PC-3 (cell line): ENCODE data around the gene CCDC13. TPM values are rescaled to one million over a fixed set of nuclear protein-coding genes. Genes with fewer than 3 reads are reported as not detected.

Experiments
- ATAC-seq: fragments of 200-7000 bp; cut with Tn5 transposase; 2 replicates; pipeline ENCODE4 v1.9.1; 2020; ENCODE audit warnings: mild to moderate bottlenecking, moderate library complexity
- BruUV-seq: library from RNA; stranded (reverse); fragments of 400-500 nt; replicated peaks from 2 replicates; lab custom pipeline; 2021; lab: Mats Ljungman, UMichigan
- CTCF ChIA-PET: fragments of 300-600 bp; sonication (Branson Sonifier 250); formaldehyde crosslinking; loops from one replicate; lab custom pipeline; 2022; ENCODE audit warnings: antibody characterized with exemption; lab: Charles Lee
- POLR2A ChIA-PET: fragments of 300-600 bp; sonication (Branson Sonifier 250); formaldehyde crosslinking; loops from one replicate; lab custom pipeline; 2022; ENCODE audit warnings: antibody characterized with exemption; ENCODE audit not compliant: unreplicated experiment; lab: Charles Lee
- DNase-seq: peaks from one replicate; pipeline ENCODE4 v3.0.0-alpha.2; 2015
- H2AFZ ChIP-seq: fragments of 300-600 bp; sonication (generic); 2 replicates; pipeline ENCODE4 v1.6.0; 2016; ENCODE audit warnings: antibody characterized with exemption, low read length
- H3F3A ChIP-seq: fragments of 300-600 bp; sonication (generic); one replicate; pipeline ENCODE4 v1.6.0; 2017; ENCODE audit warnings: antibody characterized with exemption, low read length, control low read depth, mild to moderate bottlenecking; ENCODE audit not compliant: unreplicated experiment
- H3K27ac ChIP-seq: fragments of 300-600 bp; sonication (generic); 2 replicates; pipeline ENCODE4 v1.5.1; 2016; ENCODE audit warnings: mild to moderate bottlenecking, low read length
- H3K27me3 ChIP-seq: fragments of 300-600 bp; sonication (generic); 2 replicates; pipeline ENCODE4 v1.6.1; 2016; ENCODE audit warnings: low read length, mixed read lengths
- H3K36me3 ChIP-seq: fragments of 300-600 bp; sonication (generic); 2 replicates; pipeline ENCODE4 v1.6.1; 2016; ENCODE audit warnings: low read depth, mixed run types, low read length, mixed read lengths
- H3K4me1 ChIP-seq: fragments of 300-600 bp; sonication (generic); 2 replicates; pipeline ENCODE4 v1.5.1; 2016; ENCODE audit warnings: low read length; ENCODE audit not compliant: insufficient read depth
- H3K4me2 ChIP-seq: fragments of 300-600 bp; sonication (generic); 2 replicates; pipeline ENCODE4 v1.6.0; 2016; ENCODE audit warnings: low read length
- H3K4me3 ChIP-seq: fragments of 300-600 bp; sonication (generic); 2 replicates; pipeline ENCODE4 v1.5.1; 2016; ENCODE audit warnings: mild to moderate bottlenecking, low read length, mixed read lengths
- H3K79me2 ChIP-seq: fragments of 300-600 bp; sonication (generic); 2 replicates; pipeline ENCODE4 v1.6.1; 2017; ENCODE audit warnings: low read length, mixed read lengths
- H3K9ac ChIP-seq: fragments of 300-600 bp; sonication (generic); 2 replicates; pipeline ENCODE4 v1.6.0; 2016; ENCODE audit warnings: mild to moderate bottlenecking, low read length
- H3K9me2 ChIP-seq: fragments of 300-600 bp; sonication (generic); replicated peaks from 2 replicates; pipeline ENCODE4 v1.6.1; 2016; ENCODE audit warnings: mixed run types, low read length, mixed read lengths
- H3K9me3 ChIP-seq: fragments of 300-600 bp; sonication (generic); 2 replicates; pipeline ENCODE4 v1.6.1; 2016; ENCODE audit warnings: low read length, mixed read lengths
- H4K20me1 ChIP-seq: fragments of 300-600 bp; sonication (generic); 2 replicates; pipeline ENCODE4 v1.6.1; 2016; ENCODE audit warnings: low read length, mixed read lengths
- CTCF ChIP-seq: fragments of 300-600 bp; sonication (generic); conservative IDR thresholded peaks from 2 replicates; pipeline ENCODE4 v1.5.1; 2017; ENCODE audit warnings: antibody characterized with exemption, low read depth, mild to moderate bottlenecking, low read length
- EZH2 ChIP-seq: fragments of 300-600 bp; sonication (generic); IDR thresholded peaks from one replicate; pipeline ENCODE4 v1.6.1; 2017; ENCODE audit warnings: antibody characterized with exemption, mild to moderate bottlenecking, low read length; ENCODE audit not compliant: unreplicated experiment
- EZH2phosphoT487 ChIP-seq: fragments of 300-600 bp; sonication (generic); IDR thresholded peaks from 2 replicates; pipeline ENCODE4 v1.6.1; 2018; ENCODE audit warnings: mild to moderate bottlenecking, antibody characterized with exemption, low read length, borderline replicate concordance
- intact Hi-C: fragments of 100-400 bp; cut with micrococcal nuclease; formaldehyde crosslinking; loops from 2 replicates; pipeline ENCODE4 v1.9.0; 2023
- total RNA-seq: library from RNA; depleted of rRNA; stranded (reverse); fragments of >200 nt; gene quantifications from 2 replicates; pipeline ENCODE4 v1.2.3, GENCODE V29; 2014

Gene CCDC13
- total RNA-seq, 1 experiment from 2014 or later, result 0.47 TPM

- H3K4me1 ChIP-seq, result no peaks in the 10 kb centered on the region
- intact Hi-C loops, result no loop called here
- no peak overlapping the region for H3K4me2 ChIP-seq
- H3K27ac ChIP-seq, result no peak overlapping the region
- H3K4me3 ChIP-seq, result no peak overlapping the region
- H4K20me1 ChIP-seq, result no peaks in the 10 kb centered on the region
- H3F3A ChIP-seq, result no peaks in the 10 kb centered on the region
- BruUV-seq, result no TSS peak
- DNase-seq, result no peak
- no peak overlapping the region for H3K9ac ChIP-seq
- TF ChIP-seq CTCF (no peak), EZH2phosphoT487 (no peak), EZH2 (no peak)
- H3K9me3 ChIP-seq, result no peaks in the 10 kb centered on the region
- H3K27me3 ChIP-seq, result no peaks in the 10 kb centered on the region
- POLR2A ChIA-PET, result no interaction called here
- H3K79me2 ChIP-seq, result no peaks in the 10 kb centered on the region
- no peak for ATAC-seq
- no peaks in the 10 kb centered on the region for H3K36me3 ChIP-seq
- no peak overlapping the region for H2AFZ ChIP-seq
- H3K9me2 ChIP-seq, result no peaks in the 10 kb centered on the region
- CTCF ChIA-PET, result no interaction called here
These were observed 3.4 kb downstream of the CCDC13 start for GRCh38 chr3:42769477-42770131.

GRCh38 chr3:42764561-42765295 lies 8.3 kb downstream of the CCDC13 start:
- ATAC-seq, result no peak
- Histone ChIP-seq H3K9me3 (no peaks in the 10 kb centered on the region), H3K4me2 (no peak overlapping the region), H2AFZ (no peak overlapping the region), H3K9me2 (no peaks in the 10 kb centered on the region), H3K79me2 (no peaks in the 10 kb centered on the region), H3K4me3 (no peak overlapping the region), H4K20me1 (no peaks in the 10 kb centered on the region), H3K36me3 (no peaks in the 10 kb centered on the region), H3K27ac (no peak overlapping the region), H3F3A (no peaks in the 10 kb centered on the region), H3K27me3 (no peaks in the 10 kb centered on the region), H3K4me1 (peaks cover 17% of the 10 kb centered on the region), H3K9ac (no peak overlapping the region)
- DNase-seq, result no peak
- ChIA-PET CTCF (no interaction called here), POLR2A (no interaction called here)
- TF ChIP-seq CTCF (no peak), EZH2 (no peak), EZH2phosphoT487 (no peak)
- intact Hi-C loops, result no loop called here
- BruUV-seq, result no TSS peak

GRCh38 chr3:42764115-42764514 lies 8.9 kb downstream of the CCDC13 start:
- no peak overlapping the region for H3K4me2 ChIP-seq
- no peak overlapping the region for H3K9ac ChIP-seq
- CTCF ChIA-PET, result no interaction called here
- no peak for ATAC-seq
- no peaks in the 10 kb centered on the region for H3K9me3 ChIP-seq
- H4K20me1 ChIP-seq, result no peaks in the 10 kb centered on the region
- H3K27me3 ChIP-seq, result no peaks in the 10 kb centered on the region
- no peaks in the 10 kb centered on the region for H3K9me2 ChIP-seq
- TF ChIP-seq EZH2, result no peak
- TF ChIP-seq CTCF, result no peak
- no peak for TF ChIP-seq EZH2phosphoT487
- H3F3A ChIP-seq, result no peaks in the 10 kb centered on the region
- H3K36me3 ChIP-seq, result no peaks in the 10 kb centered on the region
- intact Hi-C loops, result no loop called here
- H2AFZ ChIP-seq, result no peak overlapping the region
- H3K27ac ChIP-seq, result no peak overlapping the region
- no TSS peak for BruUV-seq
- DNase-seq, result peak; percentile 39
- POLR2A ChIA-PET, result no interaction called here
- H3K4me3 ChIP-seq, result no peak overlapping the region
- H3K79me2 ChIP-seq, result no peaks in the 10 kb centered on the region
- H3K4me1 ChIP-seq, result peaks cover 17% of the 10 kb centered on the region
